H1 (cell line): ENCODE results near the gene CHRNA1. TPM values are rescaled to one million over a fixed set of nuclear protein-coding genes. Genes with fewer than 3 reads are reported as not detected.

Experiments used
- CTCF ChIA-PET: fragments of 300-600 bp; sonication (Branson Sonifier 250); formaldehyde crosslinking; loops from one replicate; lab custom pipeline; 2021; ENCODE audit not compliant: partially characterized antibody; lab: Charles Lee
- POLR2A ChIA-PET: fragments of 300-600 bp; sonication (Branson Sonifier 250); formaldehyde crosslinking; loops from one replicate; lab custom pipeline; 2021; ENCODE audit warnings: inconsistent platforms; ENCODE audit not compliant: partially characterized antibody; lab: Charles Lee
- DNase-seq, 2 experiments: peaks; one replicate each; pipeline versions ENCODE4 v3.0.0 to v3.0.0-alpha.2; 2010 to 2022; ENCODE audit warnings: low spot score in 2 of 2, low read depth in 1 of 2, mixed read lengths in 1 of 2
- FAIRE-seq: peaks from 2 replicates; lab custom pipeline; 2011; peaks lifted over from hg19 to GRCh38; lab: Jason Lieb, UNC
- H2AFZ ChIP-seq: 2 replicates; pipeline ENCODE4 v1.8.1; 2012; ENCODE audit warnings: low read length, inconsistent platforms
- H2AK5ac ChIP-seq: 2 replicates; pipeline ENCODE4 v1.6.1; 2013; ENCODE audit warnings: low read depth, low read length
- H2BK120ac ChIP-seq: replicated peaks from 2 replicates; pipeline ENCODE3; 2013; ENCODE audit warnings: low read depth, low read length, inconsistent platforms
- H2BK12ac ChIP-seq: 2 replicates; pipeline ENCODE4 v1.6.1; 2013; ENCODE audit warnings: low read depth, low read length
- H2BK15ac ChIP-seq: 2 replicates; pipeline ENCODE4 v1.6.1; 2013; ENCODE audit warnings: low read length
- H2BK20ac ChIP-seq: 2 replicates; pipeline ENCODE4 v1.6.1; 2013; ENCODE audit warnings: low read length
- H2BK5ac ChIP-seq: 2 replicates; pipeline ENCODE4 v1.6.1; 2013; ENCODE audit warnings: low read depth, low read length
- H3K14ac ChIP-seq: 2 replicates; pipeline ENCODE4 v1.6.1; 2013; ENCODE audit warnings: inconsistent platforms; ENCODE audit not compliant: insufficient read length
- H3K18ac ChIP-seq: 2 replicates; pipeline ENCODE4 v1.6.1; 2013; ENCODE audit warnings: low read length; ENCODE audit errors: extremely low read depth
- H3K23ac ChIP-seq: 2 replicates; pipeline ENCODE4 v1.6.1; 2013; ENCODE audit warnings: inconsistent platforms; ENCODE audit not compliant: insufficient read length
- H3K23me2 ChIP-seq: 2 replicates; pipeline ENCODE4 v1.6.1; 2013; ENCODE audit warnings: low read depth, low read length
- H3K27ac ChIP-seq: 2 replicates; pipeline ENCODE4 v1.6.1; 2011; ENCODE audit warnings: low read depth, low read length, inconsistent platforms
- H3K27me3 ChIP-seq, 4 experiments: replicated peaks in 1 of 4; 1 replicate in 1 of 4; 2 replicates in 3 of 4; pipeline versions ENCODE4 v1.6.1 to v1.8.1; 2011 to 2013; ENCODE audit warnings: low read length in 3 of 4, mild to moderate bottlenecking in 3 of 4, inconsistent platforms in 2 of 4, mixed read lengths in 2 of 4, moderate library complexity in 1 of 4; ENCODE audit not compliant: control insufficient read depth in 3 of 4, insufficient read depth in 3 of 4; ENCODE audit errors: extremely low read depth in 1 of 4
- H3K36me3 ChIP-seq, 4 experiments: 2 replicates each; pipeline versions ENCODE4 v1.6.1 to v1.8.1; 2011 to 2013; ENCODE audit warnings: mild to moderate bottlenecking in 4 of 4, low read length in 3 of 4, moderate library complexity in 2 of 4, control low read depth in 1 of 4, inconsistent platforms in 1 of 4; ENCODE audit not compliant: insufficient read depth in 4 of 4, control insufficient read depth in 2 of 4
- H3K4ac ChIP-seq: replicated peaks from 2 replicates; pipeline ENCODE3; 2013; ENCODE audit warnings: low read length, low read depth, mixed read lengths, inconsistent platforms; ENCODE audit not compliant: insufficient read length
- H3K4me1 ChIP-seq, 4 experiments: replicated peaks in 1 of 4; 1 replicate in 1 of 4; 2 replicates in 3 of 4; pipeline versions ENCODE4 v1.6.1 to v1.8.1; 2011 to 2013; ENCODE audit warnings: low read length in 3 of 4, inconsistent platforms in 2 of 4, mixed read lengths in 1 of 4; ENCODE audit not compliant: insufficient read depth in 4 of 4, control insufficient read depth in 3 of 4
- H3K4me2 ChIP-seq, 2 experiments: 2 replicates each; pipeline versions ENCODE4 v1.6.1 to v1.8.1; 2011 to 2013; ENCODE audit warnings: low read depth in 2 of 2, low read length in 2 of 2, control low read depth in 1 of 2, inconsistent platforms in 1 of 2, mild to moderate bottlenecking in 1 of 2; ENCODE audit not compliant: insufficient read depth in 1 of 2
- H3K4me3 ChIP-seq, 4 experiments: fragments of 200-600, 300-600 bp in 1 of 4; sonication (generic), shearing (Covaris generic), sonication (Bioruptor Twin) in 1 of 4; 2 replicates each; pipeline versions ENCODE4 v1.5.1 to v1.8.1; 2011 to 2016; ENCODE audit warnings: low read length in 4 of 4, low read depth in 3 of 4, control low read depth in 2 of 4, inconsistent platforms in 2 of 4, mild to moderate bottlenecking in 2 of 4, mixed read lengths in 1 of 4, moderate library complexity in 1 of 4; ENCODE audit not compliant: insufficient read depth in 2 of 4; ENCODE audit errors: extremely low read depth in 1 of 4
- H3K56ac ChIP-seq: replicated peaks from 2 replicates; pipeline ENCODE3; 2013; ENCODE audit warnings: low read depth, mild to moderate bottlenecking, mixed read lengths, low read length, inconsistent platforms; ENCODE audit not compliant: insufficient read length
- H3K79me1 ChIP-seq: 2 replicates; pipeline ENCODE4 v1.6.1; 2013; ENCODE audit warnings: low read depth, low read length, control low read depth
- H3K79me2 ChIP-seq, 2 experiments: 2 replicates each; pipeline versions ENCODE4 v1.6.1 to v1.8.1; 2012 to 2013; ENCODE audit warnings: low read length in 2 of 2, mild to moderate bottlenecking in 2 of 2, inconsistent platforms in 1 of 2; ENCODE audit not compliant: insufficient read depth in 2 of 2, control insufficient read depth in 1 of 2
- H3K9ac ChIP-seq, 4 experiments: replicated peaks in 1 of 4; 1 replicate in 1 of 4; 2 replicates in 3 of 4; pipeline versions ENCODE4 v1.6.1 to v1.8.1; 2011 to 2013; ENCODE audit warnings: low read depth in 3 of 4, low read length in 3 of 4, control low read depth in 2 of 4, mild to moderate bottlenecking in 2 of 4, moderate library complexity in 2 of 4, inconsistent platforms in 1 of 4; ENCODE audit errors: extremely low read depth in 1 of 4
- H3K9me3 ChIP-seq, 2 experiments: 2 replicates each; pipeline versions ENCODE4 v1.6.1 to v1.8.1; 2012 to 2013; ENCODE audit warnings: mild to moderate bottlenecking in 2 of 2, moderate library complexity in 2 of 2, control low read depth in 1 of 2, inconsistent platforms in 1 of 2, low read depth in 1 of 2, low read length in 1 of 2, mixed read lengths in 1 of 2; ENCODE audit not compliant: insufficient read depth in 2 of 2
- H4K20me1 ChIP-seq, 2 experiments: replicated peaks in 1 of 2; 2 replicates each; pipeline versions ENCODE3 to v1.8.1; 2011 to 2013; ENCODE audit warnings: inconsistent platforms in 2 of 2, low read length in 2 of 2, mild to moderate bottlenecking in 1 of 2; ENCODE audit not compliant: insufficient read depth in 2 of 2, control insufficient read depth in 1 of 2
- H4K5ac ChIP-seq: 2 replicates; pipeline ENCODE4 v1.6.1; 2013; ENCODE audit warnings: low read length, low read depth, mixed read lengths, inconsistent platforms; ENCODE audit not compliant: insufficient read length
- H4K8ac ChIP-seq: 2 replicates; pipeline ENCODE4 v1.8.0; 2013; ENCODE audit warnings: mild to moderate bottlenecking, moderate library complexity, low read length, inconsistent platforms; ENCODE audit not compliant: insufficient read depth; ENCODE audit errors: extremely low read depth
- H4K91ac ChIP-seq: replicated peaks from 2 replicates; pipeline ENCODE3; 2013; ENCODE audit warnings: low read length, mixed read lengths, inconsistent platforms; ENCODE audit not compliant: insufficient read length
- WGBS, 2 experiments: shearing (Covaris generic) in 1 of 2; methylation state at CpG; one replicate each; pipeline versions ENCODE4 v1.1.6 to v1.1.7; 2013 to 2015; ENCODE audit warnings: low lambda C conversion rate in 2 of 2, mixed read lengths in 2 of 2, inconsistent platforms in 1 of 2, low coverage in 1 of 2, missing lambda C conversion rate in 1 of 2; ENCODE audit not compliant: insufficient replicate concordance in 2 of 2, insufficient coverage in 1 of 2, insufficient read length in 1 of 2; ENCODE audit errors: extremely low coverage in 1 of 2, missing lambda C conversion rate in 1 of 2; 5-methylcytosine and 5-hydroxymethylcytosine counted together
- polyA plus RNA-seq, 7 experiments: library from polyadenylated mRNA; depleted of rRNA in 3 of 7; stranded (reverse) in 5 of 7; unstranded in 2 of 7; fragments of >200 nt in 5 of 7; fragments of 200-250 nt in 2 of 7; gene quantifications; 1 replicate in 5 of 7; 2 replicates in 1 of 7; 4 replicates in 1 of 7; pipeline versions ENCODE4 v1.2.1 to v1.2.3, GENCODE V29; 2011 to 2013; ENCODE audit warnings: missing spikeins in 2 of 7, mixed read lengths in 2 of 7
- total RNA-seq: library from RNA; stranded (reverse); fragmentation: NEBNext Ultra II Directional; extraction: Animal tissue kit (Norgen Biotek cat#: 25700); gene quantifications from 2 replicates; pipeline ENCODE4 v1.2.1, GENCODE V29; 2021

The CHRNA1 gene
- total and polyA plus RNA-seq, 2 of the 8 experiments (the other 6 are each of a cell fraction or from before 2014, with no cell fraction given): 0.11 to 0.15 TPM

DNA sequence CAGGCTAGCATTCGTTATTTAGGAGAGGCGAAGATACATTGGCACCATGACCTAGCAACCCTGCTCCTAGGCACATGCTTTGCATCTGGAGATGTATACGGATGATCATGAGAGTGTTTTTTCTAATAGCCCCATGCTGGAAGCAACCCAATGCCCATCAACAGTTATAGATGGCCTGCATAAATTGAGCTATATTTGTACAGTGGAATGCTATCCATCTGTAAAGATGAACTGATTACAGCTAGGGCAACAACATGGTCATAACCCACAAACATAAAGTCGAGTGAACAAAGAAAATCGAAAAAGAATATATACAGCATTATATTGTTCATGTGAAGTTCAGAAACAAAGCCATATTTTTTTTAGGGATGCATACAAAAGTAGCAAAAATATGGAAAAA, 20.6 kb upstream of the CHRNA1 start:
- Histone ChIP-seq H2BK5ac (peak overlapping the region; percentile 18; the same call in 1 of the 2 replicates), H2BK12ac (peak overlapping the region; percentile 3; the same call in 1 of the 2 replicates), H3K4me2 (no peak overlapping the region), H4K20me1 (no peaks in the 10 kb centered on the region), H3K27me3 (no peaks in the 10 kb centered on the region), H3K4me1 (peaks cover 0 to 21% (median 5%) of the 10 kb centered on the region in 4 experiments; a peak in 6 of 7 replicates), H4K91ac (peak overlapping the region; percentile 22), H3K56ac (no peak overlapping the region), H3K9me3 (no peaks in the 10 kb centered on the region), H3K9ac (no peak overlapping the region), H3K23me2 (no peaks in the 10 kb centered on the region), H2BK120ac (peak overlapping the region; percentile 17), H3K18ac (no peak overlapping the region; the same call in 1 of the 2 replicates), H3K79me2 (no peaks in the 10 kb centered on the region), H2AK5ac (0 out of 2 replicates have a peak overlapping the region, but pooled peaks have one; percentile 20), H3K79me1 (no peaks in the 10 kb centered on the region), H4K8ac (no peak overlapping the region), H3K4ac (no peak overlapping the region), H3K4me3 (no peak overlapping the region), H3K14ac (no peak overlapping the region), H3K27ac (no peak overlapping the region), H2AFZ (no peak overlapping the region), H2BK20ac (peak overlapping the region; percentile 63; the same call in 1 of the 2 replicates), H4K5ac (no peak overlapping the region), H2BK15ac (peak overlapping the region; percentile 1; the same call in 1 of the 2 replicates), H3K36me3 (no peaks in the 10 kb centered on the region), H3K23ac (no peak overlapping the region)
- DNase-seq (no peak), FAIRE-seq (no peak)
- CTCF ChIA-PET: interaction anchor here (0.6 to 2.5 kb wide), 6 partner anchors 9 to 237 kb away, joined by 3 to 32 read pairs (median 6); no protein-coding TSS in a partner anchor
- POLR2A ChIA-PET: interaction anchor here (2.3 kb wide), 1 partner anchor 14 kb away, joined by 8 read pairs; no protein-coding TSS in a partner anchor
- WGBS, 2 experiments: 96% methylated on average over 5 of the region's 5 CpGs; no CpG with 5 or more reads in 1 of the 2 experiments
